ENCODE measurements around the gene COG5.

- TF ChIP-seq CTCF (IDR thresholded peaks at IDR 0.05; ENCODE audit: insufficient read depth, low read length) (no peak), GABPA (IDR thresholded peaks at IDR 0.05; ENCODE audit: low read depth) (no peak), POLR2AphosphoS5 (IDR thresholded peaks at IDR 0.05; ENCODE audit: low read depth) (no peak), REST (IDR thresholded peaks at IDR 0.05; ENCODE audit: insufficient replicate concordance, low read depth) (no peak), SPI1 (IDR thresholded peaks at IDR 0.05; ENCODE audit: borderline replicate concordance, low read depth) (no peak)
Measured at GRCh38 chr7:107593025-107593410, 29.3 kb upstream of the COG5 start.
